CD8-positive, alpha-beta memory T cell (primary cell): Measurements from ENCODE around the gene FNDC3B. TPM values are rescaled to one million over a fixed set of nuclear protein-coding genes. Genes with fewer than 3 reads are reported as not detected.
A peak's percentile ranks its signal among the peaks of the same experiment; 100 is the strongest.

ENCODE experiments used
- CTCF ChIA-PET: fragments of 350-600 bp; sonication (Branson Sonifier 250); formaldehyde crosslinking; loops from one replicate; lab custom pipeline; 2021; ENCODE audit warnings: antibody characterized with exemption; lab: Charles Lee
- POLR2A ChIA-PET: fragments of 350-600 bp; sonication (Branson Sonifier 250); formaldehyde crosslinking; loops from one replicate; lab custom pipeline; 2021; ENCODE audit warnings: antibody characterized with exemption; lab: Charles Lee
- DNase-seq, 5 donors: peaks; one replicate each; pipeline versions ENCODE4 v3.0.0 to v3.0.0-alpha.2; 2020 to 2022; ENCODE audit warnings: mixed read lengths in 1 of 5
- H3K27ac ChIP-seq: one replicate; pipeline ENCODE4 v1.7.0; 2013; ENCODE audit warnings: low read depth, mild to moderate bottlenecking, low read length, moderate library complexity
- H3K27me3 ChIP-seq: 2 replicates; pipeline ENCODE4 v1.7.0; 2013; ENCODE audit warnings: low read length, mild to moderate bottlenecking; ENCODE audit not compliant: insufficient read depth, poor library complexity, severe bottlenecking
- H3K36me3 ChIP-seq: 2 replicates; pipeline ENCODE4 v1.7.0; 2013; ENCODE audit warnings: mild to moderate bottlenecking, low read length, moderate library complexity; ENCODE audit not compliant: insufficient read depth
- H3K4me1 ChIP-seq: 2 replicates; pipeline ENCODE4 v1.7.0; 2013; ENCODE audit warnings: mild to moderate bottlenecking, low read length, moderate library complexity; ENCODE audit not compliant: insufficient read depth
- H3K4me3 ChIP-seq: 2 replicates; pipeline ENCODE4 v1.7.0; 2013; ENCODE audit warnings: mild to moderate bottlenecking, low read length
- H3K9me3 ChIP-seq: 2 replicates; pipeline ENCODE4 v1.7.0; 2013; ENCODE audit warnings: mild to moderate bottlenecking, low read length
- H3K27ac Mint-ChIP-seq, 8 donors: one replicate each; pipeline ENCODE4 v1.8.0; 2020 to 2021; ENCODE audit warnings: mixed read lengths in 8 of 8, mild to moderate bottlenecking in 6 of 8, inconsistent platforms in 3 of 8, moderate library complexity in 3 of 8
- H3K27me3 Mint-ChIP-seq, 2 donors: one replicate each; pipeline ENCODE4 v1.8.0; 2020 to 2021; ENCODE audit warnings: mixed read lengths in 2 of 2, mild to moderate bottlenecking in 1 of 2, moderate library complexity in 1 of 2
- H3K36me3 Mint-ChIP-seq, 3 donors: one replicate each; pipeline ENCODE4 v1.8.0; 2020 to 2021; ENCODE audit warnings: mixed read lengths in 3 of 3, inconsistent platforms in 1 of 3, mild to moderate bottlenecking in 1 of 3
- H3K4me1 Mint-ChIP-seq, 3 donors: one replicate each; pipeline ENCODE4 v1.8.0; 2020 to 2021; ENCODE audit warnings: mixed read lengths in 3 of 3, inconsistent platforms in 1 of 3, mild to moderate bottlenecking in 1 of 3
- H3K4me3 Mint-ChIP-seq, 7 donors: one replicate each; pipeline ENCODE4 v1.8.0; 2020 to 2021; ENCODE audit warnings: mixed read lengths in 7 of 7, mild to moderate bottlenecking in 6 of 7, moderate library complexity in 4 of 7, inconsistent platforms in 2 of 7
- H3K9me3 Mint-ChIP-seq, 5 donors: one replicate each; pipeline ENCODE4 v1.8.0; 2020 to 2022; ENCODE audit warnings: mixed read lengths in 5 of 5, mild to moderate bottlenecking in 3 of 5, moderate library complexity in 2 of 5, inconsistent platforms in 1 of 5
- polyA plus RNA-seq: library from polyadenylated mRNA; unstranded; fragments of 300-500 nt; fragmentation: Illumina TruSeq; gene quantifications from one replicate; pipeline ENCODE4 v1.2.3, GENCODE V29; 2021
- total RNA-seq, 2 experiments: library from RNA; stranded (reverse); gene quantifications; one replicate each; pipeline ENCODE4 v1.2.3, GENCODE V29; 2021

Gene FNDC3B
- total and polyA plus RNA-seq, 3 experiments from 2014 or later, result 8.7 to 18.6 (median 17.4) TPM

DNA sequence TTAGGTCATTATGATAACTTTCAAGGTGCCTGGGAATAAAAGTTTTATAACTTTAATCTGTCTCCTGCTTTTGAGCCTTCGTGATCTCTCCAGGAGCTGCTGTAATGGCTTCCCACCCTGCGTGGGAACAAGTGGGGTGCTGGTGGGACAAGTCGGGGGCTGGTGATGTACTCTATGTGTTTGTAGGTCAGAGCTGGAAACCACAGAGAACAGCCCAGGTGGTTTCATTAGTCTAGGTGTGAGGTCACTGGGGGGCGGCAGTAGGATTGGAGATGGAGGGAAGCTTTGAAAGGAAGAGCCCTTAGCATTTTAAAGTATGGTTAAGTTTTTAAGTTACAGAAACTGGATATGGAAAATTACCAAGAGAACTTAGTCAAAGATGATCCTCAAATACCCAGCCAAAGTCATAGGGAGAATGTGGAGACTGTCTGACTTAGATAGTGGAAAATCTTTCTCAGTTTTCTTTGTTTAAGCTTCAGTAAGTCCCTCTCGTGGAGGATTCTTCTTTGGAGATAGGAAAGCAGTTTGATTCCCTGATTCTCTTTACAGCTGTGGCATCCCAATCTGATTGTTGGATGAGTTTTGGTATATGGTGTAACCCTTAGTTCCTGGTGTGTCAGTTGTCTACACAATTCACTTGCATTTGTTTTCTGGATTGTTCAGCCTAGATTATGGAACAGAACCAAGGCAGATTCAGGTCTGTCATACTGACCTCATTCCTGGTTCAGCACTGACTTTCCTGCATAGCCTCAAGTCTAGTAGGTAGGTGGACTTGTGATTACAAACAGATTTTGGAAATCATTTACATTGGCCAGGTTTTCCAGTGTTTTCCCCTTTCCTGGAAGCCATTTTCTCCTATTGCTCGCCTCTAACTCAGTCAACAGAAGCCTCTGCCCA lies 115.6 kb downstream of the FNDC3B start:
- no peak overlapping the region for H3K4me3 ChIP-seq
- ChIA-PET POLR2A (no interaction called here), CTCF (interaction anchor here (0.9 kb wide), 1 partner anchor 22 kb away, joined by 3 read pairs; no protein-coding TSS in a partner anchor)
- H3K4me1 ChIP-seq, result peaks cover 18% of the 10 kb centered on the region
- Mint-ChIP-seq H3K9me3 (no peaks in the 10 kb centered on the region), H3K4me1 (peaks cover 30 to 36% (median 31%) of the 10 kb centered on the region in 3 donors), H3K27ac (peak overlapping the region in 3 of 8 donors; percentile 12 to 87 (median 30)), H3K27me3 (no peaks in the 10 kb centered on the region), H3K4me3 (peak overlapping the region in 2 of 7 donors; percentile 17 to 57), H3K36me3 (peaks cover 0 to 7% (median 5%) of the 10 kb centered on the region in 3 donors)
- H3K36me3 ChIP-seq, result no peaks in the 10 kb centered on the region
- H3K27me3 ChIP-seq, result no peaks in the 10 kb centered on the region
- no peak overlapping the region for H3K27ac ChIP-seq
- DNase-seq, result no peak
- H3K9me3 ChIP-seq, result no peaks in the 10 kb centered on the region

DNA sequence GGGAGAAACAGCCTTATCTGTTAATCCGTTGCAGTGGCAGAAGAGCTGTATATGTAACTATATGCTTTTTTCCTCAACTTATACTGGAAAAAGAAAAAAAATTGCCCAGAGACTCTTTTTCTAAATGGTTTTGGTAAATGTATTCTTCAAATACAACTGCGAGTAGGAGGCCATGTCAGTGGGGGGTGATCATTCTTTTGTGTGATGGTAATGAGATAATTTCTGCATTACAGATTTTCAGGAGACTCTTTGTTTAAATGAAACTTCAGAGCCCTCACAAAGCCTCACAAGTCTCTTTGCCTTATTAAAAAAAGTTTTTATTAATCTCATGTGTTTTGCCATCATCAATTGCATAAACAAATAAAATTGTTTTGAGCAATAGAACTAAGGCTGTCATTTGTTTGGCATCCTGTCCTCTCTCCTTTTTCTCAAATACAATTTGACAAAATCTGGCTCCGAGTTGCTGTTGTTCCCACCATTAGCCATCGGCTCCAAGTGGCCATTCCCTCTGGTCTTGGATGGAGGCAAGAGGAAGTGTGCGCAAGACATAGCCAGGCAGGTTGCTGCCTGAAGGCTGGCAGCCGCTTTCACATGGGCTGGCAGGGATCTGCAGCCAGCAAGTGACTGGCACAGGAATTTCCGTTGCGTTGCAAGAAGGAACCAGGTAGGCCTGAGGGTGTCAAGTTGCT lies 116.7 kb downstream of the FNDC3B start:
- H3K27me3 Mint-ChIP-seq, result no peaks in the 10 kb centered on the region
- no peaks in the 10 kb centered on the region for H3K9me3 Mint-ChIP-seq
- DNase-seq, result no peak
- no peaks in the 10 kb centered on the region for H3K27me3 ChIP-seq
- H3K4me1 ChIP-seq, result peaks cover 18% of the 10 kb centered on the region
- H3K36me3 Mint-ChIP-seq, result peaks cover 0 to 7% (median 5%) of the 10 kb centered on the region in 3 donors
- H3K4me3 Mint-ChIP-seq, result no peak overlapping the region
- no peaks in the 10 kb centered on the region for H3K36me3 ChIP-seq
- no peaks in the 10 kb centered on the region for H3K9me3 ChIP-seq
- H3K27ac ChIP-seq, result no peak overlapping the region
- no peak overlapping the region for H3K4me3 ChIP-seq
- ChIA-PET CTCF (no interaction called here), POLR2A (no interaction called here)
- peaks cover 30 to 39% (median 31%) of the 10 kb centered on the region in 3 donors for H3K4me1 Mint-ChIP-seq
- peak overlapping the region in 1 of 8 donors; percentile 47 for H3K27ac Mint-ChIP-seq

DNA sequence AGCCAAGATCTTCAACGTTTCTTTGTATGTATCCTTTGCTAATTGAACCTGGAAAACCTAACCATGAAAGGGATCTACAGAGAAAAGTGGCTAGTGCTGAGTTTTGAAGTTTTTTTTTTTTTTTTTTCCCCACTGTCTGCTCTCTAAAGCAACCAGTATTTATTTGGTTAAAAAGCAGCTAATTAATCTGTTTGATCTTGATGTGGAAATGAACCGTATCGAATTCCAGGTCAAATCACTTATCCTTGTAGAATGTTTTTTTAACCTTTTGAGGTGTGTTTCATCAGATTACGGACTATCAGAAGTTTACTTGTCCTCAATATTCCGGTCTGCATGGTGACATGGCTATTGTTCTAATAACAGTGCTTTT lies 117.2 kb downstream of the FNDC3B start:
- Histone ChIP-seq H3K27me3 (no peaks in the 10 kb centered on the region), H3K9me3 (no peaks in the 10 kb centered on the region), H3K4me1 (peaks cover 18% of the 10 kb centered on the region), H3K36me3 (no peaks in the 10 kb centered on the region), H3K4me3 (no peak overlapping the region), H3K27ac (no peak overlapping the region)
- no peak overlapping the region for H3K4me3 Mint-ChIP-seq
- no peak for DNase-seq
- peaks cover 30 to 39% (median 31%) of the 10 kb centered on the region in 3 donors for H3K4me1 Mint-ChIP-seq
- ChIA-PET POLR2A (interaction anchor here (0.6 kb wide), 1 partner anchor 385 kb away, joined by 6 read pairs; no protein-coding TSS in a partner anchor), CTCF (no interaction called here)
- H3K9me3 Mint-ChIP-seq, result no peaks in the 10 kb centered on the region
- H3K27me3 Mint-ChIP-seq, result no peaks in the 10 kb centered on the region
- peaks cover 0 to 7% (median 5%) of the 10 kb centered on the region in 3 donors for H3K36me3 Mint-ChIP-seq
- no peak overlapping the region for H3K27ac Mint-ChIP-seq

DNA sequence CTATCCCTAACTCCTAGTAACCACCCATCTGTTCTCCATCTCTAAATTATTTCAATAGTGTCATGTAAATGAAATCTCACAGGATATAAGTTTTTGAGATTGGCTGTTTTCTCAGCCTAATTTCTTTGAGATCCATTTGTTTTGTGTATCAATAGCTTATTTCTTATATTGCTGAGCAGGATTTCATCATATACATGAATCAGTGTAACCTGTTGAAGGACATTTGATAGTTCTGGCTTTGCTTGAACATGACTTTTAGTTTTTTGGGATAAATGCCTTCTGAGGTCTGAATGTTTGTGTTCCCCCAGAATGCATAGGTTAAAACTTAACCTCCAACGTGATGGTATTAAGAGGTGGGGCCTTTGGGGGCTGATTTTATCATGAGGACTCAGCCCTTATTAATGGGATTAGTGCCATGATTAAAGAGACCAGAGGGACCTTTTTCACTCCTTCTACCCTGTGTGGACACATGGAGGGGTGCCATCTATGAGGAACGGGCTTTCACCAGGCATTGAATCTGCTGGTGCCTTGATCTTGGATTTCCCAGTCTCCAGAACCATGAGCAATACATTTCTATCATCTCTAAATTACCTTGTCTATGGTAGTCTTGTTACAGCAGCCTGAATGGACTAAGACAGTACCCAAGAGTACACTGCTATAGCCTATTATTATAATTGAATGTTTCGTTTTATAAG lies 118.3 kb downstream of the FNDC3B start:
- H3K4me3 ChIP-seq, result no peak overlapping the region
- H3K36me3 Mint-ChIP-seq, result peaks cover 0 to 7% (median 4%) of the 10 kb centered on the region in 3 donors
- H3K36me3 ChIP-seq, result no peaks in the 10 kb centered on the region
- CTCF ChIA-PET, result no interaction called here
- H3K9me3 ChIP-seq, result no peaks in the 10 kb centered on the region
- H3K4me1 ChIP-seq, result peaks cover 12% of the 10 kb centered on the region
- no peak overlapping the region for H3K27ac ChIP-seq
- H3K27me3 Mint-ChIP-seq, result no peaks in the 10 kb centered on the region
- POLR2A ChIA-PET, result no interaction called here
- no peaks in the 10 kb centered on the region for H3K9me3 Mint-ChIP-seq
- peaks cover 27 to 39% (median 28%) of the 10 kb centered on the region in 3 donors for H3K4me1 Mint-ChIP-seq
- no peaks in the 10 kb centered on the region for H3K27me3 ChIP-seq
- no peak overlapping the region for H3K27ac Mint-ChIP-seq
- no peak overlapping the region for H3K4me3 Mint-ChIP-seq
- DNase-seq, result no peak

DNA sequence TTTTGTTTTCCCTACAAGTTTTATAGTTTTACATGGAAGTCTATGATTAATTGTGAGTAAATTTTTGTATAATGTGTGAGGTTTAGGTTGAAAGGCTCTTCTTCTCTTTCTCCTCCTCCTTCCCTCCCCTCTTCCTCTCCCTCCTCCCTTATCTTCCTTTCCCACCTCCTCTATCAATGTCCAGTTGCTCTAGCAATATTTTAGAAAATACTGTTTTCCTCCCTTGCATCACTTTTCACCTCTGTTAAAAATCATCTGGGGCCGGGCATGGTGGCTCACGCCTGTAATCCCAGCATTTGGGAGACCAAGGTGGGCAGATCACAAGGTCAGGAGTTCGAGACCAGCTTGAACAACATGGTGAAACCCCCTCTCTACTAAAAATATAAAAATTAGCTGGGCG lies 119.4 kb downstream of the FNDC3B start:
- ChIA-PET CTCF (no interaction called here), POLR2A (no interaction called here)
- Mint-ChIP-seq H3K27ac (no peak overlapping the region), H3K4me3 (no peak overlapping the region), H3K4me1 (peaks cover 17 to 29% (median 18%) of the 10 kb centered on the region in 3 donors), H3K27me3 (no peaks in the 10 kb centered on the region), H3K36me3 (peaks cover 0 to 7% (median 4%) of the 10 kb centered on the region in 3 donors), H3K9me3 (no peaks in the 10 kb centered on the region)
- Histone ChIP-seq H3K9me3 (no peaks in the 10 kb centered on the region), H3K36me3 (no peaks in the 10 kb centered on the region), H3K27me3 (no peaks in the 10 kb centered on the region), H3K27ac (no peak overlapping the region), H3K4me3 (no peak overlapping the region), H3K4me1 (peaks cover 2% of the 10 kb centered on the region)
- no peak for DNase-seq

DNA sequence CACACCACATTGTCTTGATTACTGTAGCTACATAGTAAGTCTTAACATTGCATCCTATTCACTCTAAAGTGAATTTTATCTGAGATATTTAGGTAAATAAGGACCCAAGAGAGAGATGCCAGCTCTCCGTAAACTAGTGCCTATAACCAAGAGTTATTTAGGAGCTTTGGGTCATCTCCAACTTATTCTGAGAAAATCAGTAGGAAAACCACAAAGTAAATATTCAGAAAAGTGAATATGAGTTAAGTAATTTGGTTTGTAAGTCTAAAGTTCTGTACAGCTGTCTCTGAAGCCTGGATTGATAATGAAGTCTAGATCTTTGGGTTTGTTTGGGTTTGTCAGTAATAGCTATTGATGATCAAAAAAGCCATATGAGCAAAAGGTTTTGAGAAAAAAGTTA lies 120.0 kb downstream of the FNDC3B start:
- Mint-ChIP-seq H3K4me3 (no peak overlapping the region), H3K27me3 (no peaks in the 10 kb centered on the region), H3K9me3 (no peaks in the 10 kb centered on the region), H3K36me3 (peaks cover 0 to 7% (median 4%) of the 10 kb centered on the region in 3 donors), H3K27ac (peak overlapping the region in 2 of 8 donors; percentile 14 to 39), H3K4me1 (peaks cover 14 to 24% (median 19%) of the 10 kb centered on the region in 3 donors)
- DNase-seq, result no peak
- CTCF ChIA-PET, result no interaction called here
- Histone ChIP-seq H3K9me3 (no peaks in the 10 kb centered on the region), H3K27me3 (no peaks in the 10 kb centered on the region), H3K4me1 (no peaks in the 10 kb centered on the region), H3K27ac (no peak overlapping the region), H3K36me3 (no peaks in the 10 kb centered on the region), H3K4me3 (no peak overlapping the region)
- POLR2A ChIA-PET, result no interaction called here

DNA sequence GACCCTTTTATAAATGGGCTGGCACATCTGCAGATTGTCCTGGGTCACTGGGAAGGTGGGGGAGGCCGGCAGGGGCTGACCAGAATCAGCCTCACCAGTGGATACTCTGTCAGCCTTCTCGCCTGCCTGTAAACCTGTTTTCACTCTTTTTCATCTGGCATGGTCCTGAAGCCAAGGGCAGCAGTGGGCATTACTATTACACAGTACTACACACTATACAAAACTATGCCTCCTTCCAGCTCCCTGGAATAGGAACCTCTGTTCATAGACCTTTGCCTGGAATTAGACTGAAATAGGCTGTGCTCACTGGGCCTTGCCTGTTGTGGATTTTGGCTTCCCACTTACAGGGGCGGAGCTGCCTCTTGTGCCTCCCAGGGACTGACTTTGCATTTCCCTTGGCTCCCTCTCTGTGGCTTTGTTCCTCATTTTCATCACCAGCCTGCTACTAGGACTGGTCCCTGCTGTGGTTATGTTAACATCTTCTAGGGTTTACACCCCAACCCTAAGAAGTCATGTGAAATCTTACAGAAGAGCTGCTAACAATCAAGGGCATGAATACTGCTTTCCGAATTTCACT lies 120.7 kb downstream of the FNDC3B start:
- POLR2A ChIA-PET, result no interaction called here
- CTCF ChIA-PET, result no interaction called here

More for the DNA sequence above, 120.7 kb downstream of the FNDC3B start:
- no peaks in the 10 kb centered on the region for H3K9me3 ChIP-seq
- no peak overlapping the region for H3K4me3 ChIP-seq
- no peaks in the 10 kb centered on the region for H3K27me3 ChIP-seq
- no peak for DNase-seq
- no peaks in the 10 kb centered on the region for H3K27me3 Mint-ChIP-seq
- no peak overlapping the region for H3K27ac ChIP-seq
- no peaks in the 10 kb centered on the region for H3K9me3 Mint-ChIP-seq
- no peak overlapping the region for H3K27ac Mint-ChIP-seq
- no peaks in the 10 kb centered on the region for H3K4me1 ChIP-seq
- peaks cover 7 to 18% (median 12%) of the 10 kb centered on the region in 3 donors for H3K4me1 Mint-ChIP-seq
- peaks cover 0 to 10% (median 4%) of the 10 kb centered on the region in 3 donors for H3K36me3 Mint-ChIP-seq
- no peaks in the 10 kb centered on the region for H3K36me3 ChIP-seq
- H3K4me3 Mint-ChIP-seq, result no peak overlapping the region
